Activated naive CD4-positive, alpha-beta T cell (primary cell): ENCODE measurements around the gene GRIA4.
"Not testable (repeated sequence)": the region's sequence is repeated elsewhere in the genome, so short reads cannot be mapped to it uniquely, and the experiment has no call there.

Experiments
- DNase-seq, 4 experiments: peaks; one replicate each; lab custom pipeline; 2025; lab: John Stamatoyannopoulos, UW

GRIA4 gene

GRCh38 chr11:105719073-105719822, 109.4 kb downstream of the GRIA4 start:
- no peak for DNase-seq

GRCh38 chr11:105720096-105720495, 110.2 kb downstream of the GRIA4 start:
- DNase-seq: no peak

- no peak for DNase-seq
Observed at GRCh38 chr11:105723269-105723668, 113.4 kb downstream of the GRIA4 start.

GRCh38 chr11:105732611-105733010, 122.7 kb downstream of the GRIA4 start:
- no peak for DNase-seq

GRCh38 chr11:105734426-105734825, 124.6 kb downstream of the GRIA4 start:
- no peak for DNase-seq

- DNase-seq: no peak
Observed at GRCh38 chr11:105738251-105738650, 128.4 kb downstream of the GRIA4 start.

- DNase-seq: no peak
Observed at GRCh38 chr11:105738986-105739795, 129.3 kb downstream of the GRIA4 start.

- no peak for DNase-seq
Observed at GRCh38 chr11:105740164-105740903, 130.5 kb downstream of the GRIA4 start.

GRCh38 chr11:105741488-105742020, 131.7 kb downstream of the GRIA4 start:
- no peak for DNase-seq

GRCh38 chr11:105754260-105754659, 144.4 kb downstream of the GRIA4 start:
- DNase-seq: no peak

- DNase-seq: no peak
Observed at GRCh38 chr11:105754716-105755115, 144.8 kb downstream of the GRIA4 start.

- DNase-seq: no peak
Observed at GRCh38 chr11:105757107-105757506, 147.2 kb downstream of the GRIA4 start.

GRCh38 chr11:105763594-105763993, 153.7 kb downstream of the GRIA4 start:
- no peak for DNase-seq

- DNase-seq: no peak
Observed at GRCh38 chr11:105767931-105768330, 158.1 kb downstream of the GRIA4 start.

GRCh38 chr11:105769627-105770026, 159.8 kb downstream of the GRIA4 start:
- DNase-seq: no peak

GRCh38 chr11:105773452-105773851, 163.6 kb downstream of the GRIA4 start:
- not testable (repeated sequence) for DNase-seq

GRCh38 chr11:105774899-105775298, 165.0 kb downstream of the GRIA4 start:
- DNase-seq: no peak

- DNase-seq: no peak
Observed at GRCh38 chr11:105780781-105781525, 171.1 kb downstream of the GRIA4 start.

GRCh38 chr11:105781807-105782206, 171.9 kb downstream of the GRIA4 start:
- DNase-seq: no peak

- DNase-seq: no peak
Observed at GRCh38 chr11:105783216-105783615, 173.3 kb downstream of the GRIA4 start.

- not testable (repeated sequence) for DNase-seq
Observed at GRCh38 chr11:105785850-105786249, 176.0 kb downstream of the GRIA4 start.

GRCh38 chr11:105786741-105787140, 176.9 kb downstream of the GRIA4 start:
- DNase-seq: no peak
